HL-60 (cell line): ENCODE measurements around the gene SH3RF1.

Experiments used
- CTCF ChIP-seq: IDR thresholded peaks from one replicate; pipeline ENCODE4 v1.5.1; 2011; ENCODE audit warnings: low read length, control low read depth, inconsistent platforms; ENCODE audit not compliant: insufficient read depth
- GABPA ChIP-seq: IDR thresholded peaks from 2 replicates; pipeline ENCODE4 v1.6.1; 2012; ENCODE audit warnings: low read depth
- POLR2AphosphoS5 ChIP-seq: IDR thresholded peaks from 2 replicates; pipeline ENCODE4 v1.6.1; 2012; ENCODE audit warnings: low read depth
- SPI1 ChIP-seq: IDR thresholded peaks from 2 replicates; pipeline ENCODE4 v1.6.1; 2012; ENCODE audit warnings: low read depth, mild to moderate bottlenecking, borderline replicate concordance
- TF ChIP-seq, protein P1 (sequence below): IDR thresholded peaks from 2 replicates; pipeline ENCODE4 v1.6.1; 2012; ENCODE audit warnings: low read depth; ENCODE audit not compliant: insufficient replicate concordance

DNA sequence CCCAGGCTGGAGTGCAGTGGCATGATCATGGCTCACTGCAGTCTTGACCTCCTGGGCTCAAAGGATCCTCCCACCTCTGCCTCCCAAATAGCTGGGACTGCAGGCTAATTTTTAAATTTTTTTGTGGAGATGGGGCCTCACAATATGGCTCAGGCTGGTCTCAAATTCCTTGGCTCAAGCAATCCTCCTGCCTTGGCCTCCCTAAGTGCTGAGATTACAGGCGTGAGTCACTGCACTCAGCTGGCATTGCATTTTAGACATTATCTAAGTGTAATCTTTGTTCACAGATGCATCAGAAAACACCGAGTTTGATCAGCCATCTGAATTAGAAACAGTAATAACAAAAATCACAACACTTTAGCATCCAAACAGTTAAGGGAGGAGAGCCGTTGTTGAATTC lies 207.3 kb downstream of the SH3RF1 start:
- no peak for TF ChIP-seq CTCF
- no peak for TF ChIP-seq POLR2AphosphoS5
- TF ChIP-seq, protein P1, sequence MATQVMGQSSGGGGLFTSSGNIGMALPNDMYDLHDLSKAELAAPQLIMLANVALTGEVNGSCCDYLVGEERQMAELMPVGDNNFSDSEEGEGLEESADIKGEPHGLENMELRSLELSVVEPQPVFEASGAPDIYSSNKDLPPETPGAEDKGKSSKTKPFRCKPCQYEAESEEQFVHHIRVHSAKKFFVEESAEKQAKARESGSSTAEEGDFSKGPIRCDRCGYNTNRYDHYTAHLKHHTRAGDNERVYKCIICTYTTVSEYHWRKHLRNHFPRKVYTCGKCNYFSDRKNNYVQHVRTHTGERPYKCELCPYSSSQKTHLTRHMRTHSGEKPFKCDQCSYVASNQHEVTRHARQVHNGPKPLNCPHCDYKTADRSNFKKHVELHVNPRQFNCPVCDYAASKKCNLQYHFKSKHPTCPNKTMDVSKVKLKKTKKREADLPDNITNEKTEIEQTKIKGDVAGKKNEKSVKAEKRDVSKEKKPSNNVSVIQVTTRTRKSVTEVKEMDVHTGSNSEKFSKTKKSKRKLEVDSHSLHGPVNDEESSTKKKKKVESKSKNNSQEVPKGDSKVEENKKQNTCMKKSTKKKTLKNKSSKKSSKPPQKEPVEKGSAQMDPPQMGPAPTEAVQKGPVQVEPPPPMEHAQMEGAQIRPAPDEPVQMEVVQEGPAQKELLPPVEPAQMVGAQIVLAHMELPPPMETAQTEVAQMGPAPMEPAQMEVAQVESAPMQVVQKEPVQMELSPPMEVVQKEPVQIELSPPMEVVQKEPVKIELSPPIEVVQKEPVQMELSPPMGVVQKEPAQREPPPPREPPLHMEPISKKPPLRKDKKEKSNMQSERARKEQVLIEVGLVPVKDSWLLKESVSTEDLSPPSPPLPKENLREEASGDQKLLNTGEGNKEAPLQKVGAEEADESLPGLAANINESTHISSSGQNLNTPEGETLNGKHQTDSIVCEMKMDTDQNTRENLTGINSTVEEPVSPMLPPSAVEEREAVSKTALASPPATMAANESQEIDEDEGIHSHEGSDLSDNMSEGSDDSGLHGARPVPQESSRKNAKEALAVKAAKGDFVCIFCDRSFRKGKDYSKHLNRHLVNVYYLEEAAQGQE, result no peak
- TF ChIP-seq GABPA, result no peak
- TF ChIP-seq SPI1, result no peak
